Limb (tissue), 2 donors: ENCODE results near the gene ATP6V0A1.
"Not testable (repeated sequence)": the region's sequence is repeated elsewhere in the genome, so short reads cannot be mapped to it uniquely, and the experiment has no call there.

ENCODE experiments used
- DNase-seq, 2 donors: peaks; one replicate each; pipeline ENCODE4 v3.0.0-alpha.2; 2016; ENCODE audit errors: extremely low spot score in 2 of 2

Gene ATP6V0A1

GRCh38 chr17:42475835-42476234, 17.2 kb downstream of the ATP6V0A1 start:
- DNase-seq = no peak

GRCh38 chr17:42476411-42476810, 17.7 kb downstream of the ATP6V0A1 start:
- DNase-seq = no peak

GRCh38 chr17:42477173-42477572, 18.5 kb downstream of the ATP6V0A1 start:
- no peak for DNase-seq

- DNase-seq = not testable (repeated sequence)
Measured at GRCh38 chr17:42477824-42478223, 19.1 kb downstream of the ATP6V0A1 start.

- DNase-seq = no peak
Measured at GRCh38 chr17:42484304-42484703, 25.6 kb downstream of the ATP6V0A1 start.

GRCh38 chr17:42485680-42486079, 27.0 kb downstream of the ATP6V0A1 start:
- no peak for DNase-seq

GRCh38 chr17:42488032-42488431, 29.4 kb downstream of the ATP6V0A1 start:
- no peak for DNase-seq

- DNase-seq = no peak
Measured at GRCh38 chr17:42493319-42493718, 34.6 kb downstream of the ATP6V0A1 start.

GRCh38 chr17:42494673-42495072, 36.0 kb downstream of the ATP6V0A1 start:
- no peak for DNase-seq

GRCh38 chr17:42498828-42499227, 40.1 kb downstream of the ATP6V0A1 start:
- DNase-seq = no peak

GRCh38 chr17:42502091-42502490, 43.4 kb downstream of the ATP6V0A1 start:
- no peak for DNase-seq

- no peak for DNase-seq
Measured at GRCh38 chr17:42502926-42503325, 44.2 kb downstream of the ATP6V0A1 start.

- DNase-seq = no peak
Measured at GRCh38 chr17:42507671-42508070, 49.0 kb downstream of the ATP6V0A1 start.

- no peak for DNase-seq
Measured at GRCh38 chr17:42508426-42509165, 49.9 kb downstream of the ATP6V0A1 start.

- DNase-seq = no peak
Measured at GRCh38 chr17:42509409-42509808, 50.7 kb downstream of the ATP6V0A1 start.

- DNase-seq = no peak
Measured at GRCh38 chr17:42509841-42510240, 51.2 kb downstream of the ATP6V0A1 start.

- no peak for DNase-seq
Measured at GRCh38 chr17:42512246-42512645, 53.6 kb downstream of the ATP6V0A1 start.

GRCh38 chr17:42512733-42513251, 54.1 kb downstream of the ATP6V0A1 start:
- DNase-seq = no peak

GRCh38 chr17:42513686-42514085, 55.0 kb downstream of the ATP6V0A1 start:
- no peak for DNase-seq

GRCh38 chr17:42514279-42514678, 55.6 kb downstream of the ATP6V0A1 start:
- no peak for DNase-seq

GRCh38 chr17:42514867-42515266, 56.2 kb downstream of the ATP6V0A1 start:
- DNase-seq = no peak

- peak; percentile 72 to 83 for DNase-seq
Measured at GRCh38 chr17:42517516-42517915, 58.8 kb downstream of the ATP6V0A1 start.

GRCh38 chr17:42518046-42518754, 59.5 kb downstream of the ATP6V0A1 start:
- DNase-seq = peak; percentile 62 to 67
